Smooth muscle cell of the umbilical artery (primary cell): ENCODE data around the gene PIM1. TPM values are rescaled to one million over a fixed set of nuclear protein-coding genes. Genes with fewer than 3 reads are reported as not detected.

ENCODE experiments used
- total RNA-seq: library from RNA; depleted of rRNA; stranded (reverse); fragments of >200 nt; gene quantifications from 2 replicates; pipeline ENCODE4 v1.2.3, GENCODE V29; 2014

The PIM1 gene
- 7.6 and 21.7 TPM in 2 replicates for total RNA-seq

GRCh38 chr6:37169496-37170272 lies at the start of gene PIM1:
Gene PIM1, plus strand, starts transcription at chr6:37170152. Its CDS starts 424 bp downstream, at chr6:37170576.

Other genes starting within 250 kb of the PIM1 start
- 0.23 and 0.59 TPM in 2 replicates for gene PI16, start 215.4 kb upstream of the PIM1 start, total RNA-seq
- 339 and 394 TPM in 2 replicates for gene MTCH1, start 184.0 kb upstream of the PIM1 start, total RNA-seq
- not detected in 2 replicates for gene FGD2, start 164.5 kb upstream of the PIM1 start, total RNA-seq
- gene TBC1D22B, start 87.6 kb downstream of the PIM1 start, total RNA-seq = 5.6 and 8.9 TPM in 2 replicates
- 1.2 and 2.2 TPM in 2 replicates for gene TMEM217, start 88.0 kb downstream of the PIM1 start, total RNA-seq
- gene RNF8, start 183.8 kb downstream of the PIM1 start, total RNA-seq = 19.3 and 24.5 TPM in 2 replicates